OCI-LY1 (cell line): ENCODE measurements around the gene ATG4D.

Source experiments
- EZH2 ChIP-seq: fragments of 200-600 bp; sonication (generic), shearing (Covaris generic); IDR thresholded peaks from 2 replicates; pipeline ENCODE4 v1.8.0; 2017; ENCODE audit warnings: borderline replicate concordance, mixed run types, mild to moderate bottlenecking, antibody characterized with exemption, low read length, moderate library complexity, mixed read lengths
- TF ChIP-seq, protein P1 (sequence below): fragments of 200-600 bp; sonication (generic), shearing (Covaris generic); IDR thresholded peaks from 2 replicates; pipeline ENCODE4 v1.5.1; 2017; ENCODE audit warnings: mild to moderate bottlenecking, antibody characterized with exemption, low read length, moderate library complexity, mixed read lengths

DNA sequence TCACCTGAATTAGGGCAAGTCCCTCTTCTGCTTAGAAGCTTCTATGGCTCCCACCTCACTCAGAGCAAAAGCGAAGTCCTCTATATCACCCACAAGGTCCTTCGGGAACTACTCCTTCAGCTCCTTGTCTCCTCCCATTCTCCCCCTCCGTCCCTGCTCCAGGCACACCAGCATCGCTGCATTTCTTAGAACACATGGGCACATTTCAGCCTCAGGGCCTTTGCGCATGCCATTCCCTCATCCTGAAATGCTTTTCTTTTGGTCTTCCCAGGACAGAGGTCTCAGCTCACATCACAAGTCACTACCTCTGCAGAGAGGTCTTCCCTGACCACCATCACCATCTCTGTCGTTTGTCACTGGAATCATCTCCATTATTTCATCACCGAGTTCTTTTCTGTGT, 30.5 kb upstream of the ATG4D start:
- TF ChIP-seq, protein P1, sequence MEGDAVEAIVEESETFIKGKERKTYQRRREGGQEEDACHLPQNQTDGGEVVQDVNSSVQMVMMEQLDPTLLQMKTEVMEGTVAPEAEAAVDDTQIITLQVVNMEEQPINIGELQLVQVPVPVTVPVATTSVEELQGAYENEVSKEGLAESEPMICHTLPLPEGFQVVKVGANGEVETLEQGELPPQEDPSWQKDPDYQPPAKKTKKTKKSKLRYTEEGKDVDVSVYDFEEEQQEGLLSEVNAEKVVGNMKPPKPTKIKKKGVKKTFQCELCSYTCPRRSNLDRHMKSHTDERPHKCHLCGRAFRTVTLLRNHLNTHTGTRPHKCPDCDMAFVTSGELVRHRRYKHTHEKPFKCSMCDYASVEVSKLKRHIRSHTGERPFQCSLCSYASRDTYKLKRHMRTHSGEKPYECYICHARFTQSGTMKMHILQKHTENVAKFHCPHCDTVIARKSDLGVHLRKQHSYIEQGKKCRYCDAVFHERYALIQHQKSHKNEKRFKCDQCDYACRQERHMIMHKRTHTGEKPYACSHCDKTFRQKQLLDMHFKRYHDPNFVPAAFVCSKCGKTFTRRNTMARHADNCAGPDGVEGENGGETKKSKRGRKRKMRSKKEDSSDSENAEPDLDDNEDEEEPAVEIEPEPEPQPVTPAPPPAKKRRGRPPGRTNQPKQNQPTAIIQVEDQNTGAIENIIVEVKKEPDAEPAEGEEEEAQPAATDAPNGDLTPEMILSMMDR, result no peak
- no peak for TF ChIP-seq EZH2
